ENCODE data around the gene GSTA3. TPM values are rescaled to one million over a fixed set of nuclear protein-coding genes. Genes with fewer than 3 reads are reported as not detected.

GSTA3 gene
- total and polyA plus RNA-seq, 2 experiments from 2014 or later = not detected

GRCh38 chr6:52925919-52926792 lies 16.7 kb upstream of the GSTA3 start:
- Histone ChIP-seq H4K20me1 (replicated peaks; ENCODE audit: insufficient read depth) (no peaks in the 10 kb centered on the region), H3K27me3 (ENCODE audit: insufficient read depth) (no peaks in the 10 kb centered on the region), H3K36me3 (ENCODE audit: insufficient read depth) (no peaks in the 10 kb centered on the region), H3K79me2 (replicated peaks; ENCODE audit: insufficient read depth) (no peaks in the 10 kb centered on the region), H3F3A (replicated peaks; ENCODE audit: low read depth) (no peaks in the 10 kb centered on the region), H3K4me2 (no peak overlapping the region), H3K27ac (ENCODE audit: low read depth) (no peak overlapping the region), H2AFZ (no peak overlapping the region), H3K4me3 (no peak overlapping the region), H3K4me1 (ENCODE audit: insufficient read depth) (peaks cover 16% of the 10 kb centered on the region), H3K9me2 (ENCODE audit: insufficient read depth) (no peaks in the 10 kb centered on the region)
- ATAC-seq (no peak), DNase-seq (ENCODE audit: low spot score) (no peak)
- TF ChIP-seq REST (IDR thresholded peaks at IDR 0.05; ENCODE audit: unreplicated experiment) (no peak), NANOG (IDR thresholded peaks at IDR 0.05; ENCODE audit: borderline replicate concordance) (no peak), EZH2 (IDR thresholded peaks at IDR 0.05; ENCODE audit: low read depth, unreplicated experiment) (no peak)
- Mint-ChIP-seq H3K36me3 (ENCODE audit: low read depth) (peaks cover 7% of the 10 kb centered on the region; the same call in 2 of the 3 replicates), H3K4me1 (peaks cover 22% of the 10 kb centered on the region), H3K27ac (no peak overlapping the region), H3K27me3 (ENCODE audit: insufficient read depth, low read depth, poor library complexity) (no peaks in the 10 kb centered on the region), H3K9me3 (peaks cover 20% of the 10 kb centered on the region), H3K4me3 (no peak overlapping the region)

GRCh38 chr6:52925042-52925441 lies 15.5 kb upstream of the GSTA3 start:
- H3K36me3 Mint-ChIP-seq (ENCODE audit: low read depth) = peaks cover 7% of the 10 kb centered on the region; the same call in 2 of the 3 replicates
- Histone ChIP-seq H3K4me2 (no peak overlapping the region), H3K27ac (ENCODE audit: low read depth) (no peak overlapping the region), H2AFZ (no peak overlapping the region), H3K36me3 (ENCODE audit: insufficient read depth) (no peaks in the 10 kb centered on the region), H3K4me3 (no peak overlapping the region), H3K27me3 (ENCODE audit: insufficient read depth) (no peaks in the 10 kb centered on the region), H3K4me1 (ENCODE audit: insufficient read depth) (peaks cover 16% of the 10 kb centered on the region), H3K79me2 (replicated peaks; ENCODE audit: insufficient read depth) (no peaks in the 10 kb centered on the region), H4K20me1 (replicated peaks; ENCODE audit: insufficient read depth) (no peaks in the 10 kb centered on the region), H3K9me2 (ENCODE audit: insufficient read depth) (no peaks in the 10 kb centered on the region), H3F3A (replicated peaks; ENCODE audit: low read depth) (no peaks in the 10 kb centered on the region)
- no peak overlapping the region for H3K4me3 Mint-ChIP-seq
- H3K4me1 Mint-ChIP-seq = peaks cover 20% of the 10 kb centered on the region
- ATAC-seq (no peak), DNase-seq (ENCODE audit: low spot score) (no peak)
- H3K27ac Mint-ChIP-seq = no peak overlapping the region
- peaks cover 2% of the 10 kb centered on the region for H3K27me3 Mint-ChIP-seq (ENCODE audit: insufficient read depth, low read depth, poor library complexity)
- H3K9me3 Mint-ChIP-seq = peaks cover 17% of the 10 kb centered on the region
- TF ChIP-seq EZH2 (IDR thresholded peaks at IDR 0.05; ENCODE audit: low read depth, unreplicated experiment) (no peak), CTCF (conservative IDR thresholded peaks at IDR 0.05; ENCODE audit: low read depth in 2 of 2) (no peak), ZNF331 (CRISPR knock-in tag; IDR thresholded peaks at IDR 0.05; ENCODE audit: low read depth) (no peak), CREB1 (CRISPR knock-in tag; IDR thresholded peaks at IDR 0.05; ENCODE audit: low read depth) (no peak), ZNF114 (CRISPR knock-in tag; IDR thresholded peaks at IDR 0.05) (no peak), POLR2AphosphoS5 (IDR thresholded peaks at IDR 0.05; ENCODE audit: low read depth) (no peak), ZNF462 (CRISPR knock-in tag; IDR thresholded peaks at IDR 0.05) (no peak)

Measured in GM23338 (cell line).